Endodermal cell (in vitro differentiated cells): ENCODE data around the gene ITM2C. TPM values are rescaled to one million over a fixed set of nuclear protein-coding genes. Genes with fewer than 3 reads are reported as not detected.

Source experiments
- DNase-seq: peaks from one replicate; pipeline ENCODE4 v3.0.0-alpha.2; 2017
- H3K27ac ChIP-seq: 2 replicates; pipeline ENCODE4 v1.5.1; 2013; ENCODE audit warnings: mild to moderate bottlenecking, low read depth, low read length, moderate library complexity
- H3K27me3 ChIP-seq: 2 replicates; pipeline ENCODE4 v1.6.1; 2013; ENCODE audit warnings: mild to moderate bottlenecking, low read length, moderate library complexity; ENCODE audit not compliant: insufficient read depth, control insufficient read depth, poor library complexity, severe bottlenecking
- H3K36me3 ChIP-seq: 2 replicates; pipeline ENCODE4 v1.7.0; 2013; ENCODE audit warnings: mild to moderate bottlenecking, low read length, moderate library complexity; ENCODE audit not compliant: control insufficient read depth, insufficient read depth
- H3K4me1 ChIP-seq: one replicate; pipeline ENCODE4 v1.7.0; 2013; ENCODE audit warnings: low read length; ENCODE audit not compliant: control insufficient read depth, insufficient read depth
- H3K4me3 ChIP-seq: 2 replicates; pipeline ENCODE4 v1.5.1; 2013; ENCODE audit warnings: mild to moderate bottlenecking, low read length, moderate library complexity
- H3K9ac ChIP-seq: 2 replicates; pipeline ENCODE4 v1.6.1; 2013; ENCODE audit warnings: mild to moderate bottlenecking, low read length, moderate library complexity; ENCODE audit not compliant: poor library complexity, severe bottlenecking; ENCODE audit errors: extremely low read depth
- H3K9me3 ChIP-seq: 2 replicates; pipeline ENCODE4 v1.6.1; 2013; ENCODE audit warnings: mild to moderate bottlenecking, low read length, moderate library complexity; ENCODE audit not compliant: control insufficient read depth
- H3K27ac Mint-ChIP-seq: 2 replicates; pipeline ENCODE4 v1.8.0; 2020; ENCODE audit warnings: mixed read lengths
- H3K27me3 Mint-ChIP-seq: 2 replicates; pipeline ENCODE4 v1.8.0; 2021; ENCODE audit warnings: mild to moderate bottlenecking, mixed read lengths; ENCODE audit not compliant: insufficient read depth
- H3K36me3 Mint-ChIP-seq: 2 replicates; pipeline ENCODE4 v1.8.0; 2020; ENCODE audit warnings: low read depth, mixed read lengths
- H3K4me1 Mint-ChIP-seq: 2 replicates; pipeline ENCODE4 v1.8.0; 2020; ENCODE audit warnings: mixed read lengths
- H3K4me3 Mint-ChIP-seq: 2 replicates; pipeline ENCODE4 v1.8.0; 2020; ENCODE audit warnings: mild to moderate bottlenecking, moderate library complexity, mixed read lengths
- H3K9me3 Mint-ChIP-seq: 2 replicates; pipeline ENCODE4 v1.8.0; 2020; ENCODE audit warnings: mild to moderate bottlenecking, mixed read lengths
- CTCF ChIP-seq: fragments of 200-600 bp; sonication (generic); conservative IDR thresholded peaks from 2 replicates; pipeline ENCODE4 v1.5.0; 2021; ENCODE audit warnings: antibody characterized with exemption, mild to moderate bottlenecking
- WGBS, 2 experiments: methylation state at CpG; one replicate each; pipeline versions ENCODE4 v1.1.5 to v1.1.7; 2013; ENCODE audit warnings: missing lambda C conversion rate in 2 of 2, mixed read lengths in 1 of 2; ENCODE audit not compliant: insufficient coverage in 1 of 2, insufficient read length in 1 of 2; 5-methylcytosine and 5-hydroxymethylcytosine counted together
- total RNA-seq, 2 donors: library from RNA; stranded (reverse); fragmentation: NEBNext Ultra II Directional in 1 of 2; extraction: Animal tissue kit (Norgen Biotek cat#: 25700) in 1 of 2; gene quantifications; 2 replicates in 1 of 2; 3 replicates in 1 of 2; pipeline ENCODE4 v1.2.1, GENCODE V29; 2021

ITM2C gene
- total RNA-seq, 2 donors from 2014 or later, result 208 to 269 TPM

- Histone ChIP-seq H3K9me3 (no peaks in the 10 kb centered on the region), H3K27me3 (peaks cover 18% of the 10 kb centered on the region), H3K9ac (no peak overlapping the region), H3K4me1 (no peaks in the 10 kb centered on the region), H3K4me3 (no peak overlapping the region), H3K36me3 (no peaks in the 10 kb centered on the region), H3K27ac (no peak overlapping the region)
- no peaks in the 10 kb centered on the region for H3K36me3 Mint-ChIP-seq
- DNase-seq, result no peak
- peaks cover 3% of the 10 kb centered on the region for H3K9me3 Mint-ChIP-seq
- no peak overlapping the region for H3K4me3 Mint-ChIP-seq
- WGBS, 2 experiments, result 93 to 100% methylated on average over 6 to 14 of the region's 14 CpGs
- peaks cover 1% of the 10 kb centered on the region for H3K4me1 Mint-ChIP-seq
- peaks cover 51% of the 10 kb centered on the region for H3K27me3 Mint-ChIP-seq
- TF ChIP-seq CTCF, result no peak
- no peak overlapping the region for H3K27ac Mint-ChIP-seq
Observed at GRCh38 chr2:230829293-230829692, 35.4 kb upstream of the ITM2C start.

GRCh38 chr2:230829959-230830358, 34.8 kb upstream of the ITM2C start:
- WGBS, 2 experiments, result 89 to 93% methylated on average over 5 to 7 of the region's 7 CpGs
- Mint-ChIP-seq H3K4me1 (no peaks in the 10 kb centered on the region), H3K27ac (no peak overlapping the region), H3K36me3 (no peaks in the 10 kb centered on the region), H3K27me3 (peaks cover 50% of the 10 kb centered on the region), H3K4me3 (no peak overlapping the region), H3K9me3 (peaks cover 3% of the 10 kb centered on the region)
- H3K27me3 ChIP-seq, result peaks cover 18% of the 10 kb centered on the region
- H3K4me3 ChIP-seq, result no peak overlapping the region
- H3K27ac ChIP-seq, result no peak overlapping the region
- H3K9ac ChIP-seq, result no peak overlapping the region
- no peak for TF ChIP-seq CTCF
- H3K4me1 ChIP-seq, result no peaks in the 10 kb centered on the region
- no peaks in the 10 kb centered on the region for H3K36me3 ChIP-seq
- H3K9me3 ChIP-seq, result no peaks in the 10 kb centered on the region
- DNase-seq, result no peak

GRCh38 chr2:230830428-230830827, 34.3 kb upstream of the ITM2C start:
- no peak overlapping the region for H3K4me3 Mint-ChIP-seq
- H3K27me3 Mint-ChIP-seq, result peaks cover 50% of the 10 kb centered on the region
- no peaks in the 10 kb centered on the region for H3K9me3 ChIP-seq
- H3K27ac ChIP-seq, result no peak overlapping the region
- no peak overlapping the region for H3K27ac Mint-ChIP-seq
- 86 to 100% methylated on average over 2 to 7 of the region's 7 CpGs for WGBS, 2 experiments
- no peaks in the 10 kb centered on the region for H3K4me1 Mint-ChIP-seq
- no peaks in the 10 kb centered on the region for H3K36me3 ChIP-seq
- no peak for TF ChIP-seq CTCF
- no peak overlapping the region for H3K9ac ChIP-seq
- no peak for DNase-seq
- H3K9me3 Mint-ChIP-seq, result peaks cover 3% of the 10 kb centered on the region
- H3K36me3 Mint-ChIP-seq, result no peaks in the 10 kb centered on the region
- no peaks in the 10 kb centered on the region for H3K4me1 ChIP-seq
- no peak overlapping the region for H3K4me3 ChIP-seq
- peaks cover 18% of the 10 kb centered on the region for H3K27me3 ChIP-seq
